Endothelial cell of umbilical vein (primary cell): Measurements from ENCODE around the gene G6PC1.

Experiments
- EZH2 ChIP-seq: IDR thresholded peaks from 2 replicates; pipeline ENCODE4 v1.6.1; 2012; ENCODE audit warnings: borderline replicate concordance, low read depth, mild to moderate bottlenecking, moderate library complexity, low read length, inconsistent platforms; ENCODE audit not compliant: severe bottlenecking
- FOS ChIP-seq: IDR thresholded peaks from 2 replicates; pipeline ENCODE4 v1.6.1; 2011; ENCODE audit warnings: mild to moderate bottlenecking, low read length, moderate library complexity, borderline replicate concordance; ENCODE audit not compliant: insufficient read depth
- GATA2 ChIP-seq: IDR thresholded peaks from 2 replicates; pipeline ENCODE4 v1.7.0; 2011; ENCODE audit warnings: low read depth, mild to moderate bottlenecking, moderate library complexity, mixed read lengths, low read length; ENCODE audit not compliant: insufficient read length, insufficient read depth
- JUN ChIP-seq: IDR thresholded peaks from 2 replicates; pipeline ENCODE4 v1.6.1; 2011; ENCODE audit warnings: borderline replicate concordance, low read depth; ENCODE audit not compliant: insufficient read length, insufficient read depth
- MYC ChIP-seq: IDR thresholded peaks from one replicate; pipeline ENCODE4 v1.6.1; 2011; ENCODE audit warnings: mild to moderate bottlenecking, low read depth, low read length
- POLR2A ChIP-seq: IDR thresholded peaks from 2 replicates; pipeline ENCODE4 v1.6.1; 2012; ENCODE audit warnings: low read depth, mild to moderate bottlenecking, control low read depth, low read length
- POLR2AphosphoS5 ChIP-seq: IDR thresholded peaks from 2 replicates; pipeline ENCODE4 v1.6.1; 2012; ENCODE audit warnings: low read depth, mild to moderate bottlenecking, control low read depth, low read length, moderate library complexity; ENCODE audit not compliant: insufficient read depth
- TF ChIP-seq, protein P1 (sequence below): IDR thresholded peaks from 2 replicates; pipeline ENCODE4 v1.6.1; 2011; ENCODE audit not compliant: insufficient read depth, insufficient read length
- TF ChIP-seq, protein P2 (sequence below), 2 donors: IDR thresholded peaks; 1 replicate in 1 of 2; 2 replicates in 1 of 2; pipeline ENCODE4 v1.5.1; 2011; ENCODE audit warnings: low read length in 2 of 2, mild to moderate bottlenecking in 2 of 2, moderate library complexity in 2 of 2, control low read depth in 1 of 2, inconsistent platforms in 1 of 2, low read depth in 1 of 2; ENCODE audit not compliant: insufficient read depth in 1 of 2; ENCODE audit errors: extremely low read depth in 1 of 2

DNA sequence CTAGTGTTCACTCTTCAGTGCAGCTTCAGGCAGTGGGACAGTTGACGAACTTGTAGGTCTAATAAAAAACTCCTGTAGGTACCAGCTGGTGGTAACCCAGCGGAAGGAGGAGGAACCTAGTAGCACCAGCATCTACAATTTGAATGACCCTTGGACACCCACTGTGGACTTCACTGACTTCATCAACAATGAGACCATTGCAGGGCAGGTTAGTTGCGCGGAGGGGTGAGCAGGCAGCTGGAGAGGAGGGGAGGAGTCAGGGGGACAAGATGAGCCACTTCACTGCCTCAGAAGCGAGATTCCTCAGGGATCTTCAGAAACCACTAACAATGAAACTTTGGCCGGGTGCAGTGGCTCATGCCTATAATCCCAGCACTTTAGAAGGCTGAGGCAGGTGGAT lies 27.3 kb upstream of the G6PC1 start:
- TF ChIP-seq, protein P1, sequence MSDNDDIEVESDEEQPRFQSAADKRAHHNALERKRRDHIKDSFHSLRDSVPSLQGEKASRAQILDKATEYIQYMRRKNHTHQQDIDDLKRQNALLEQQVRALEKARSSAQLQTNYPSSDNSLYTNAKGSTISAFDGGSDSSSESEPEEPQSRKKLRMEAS, result no peak
- TF ChIP-seq, protein P2, sequence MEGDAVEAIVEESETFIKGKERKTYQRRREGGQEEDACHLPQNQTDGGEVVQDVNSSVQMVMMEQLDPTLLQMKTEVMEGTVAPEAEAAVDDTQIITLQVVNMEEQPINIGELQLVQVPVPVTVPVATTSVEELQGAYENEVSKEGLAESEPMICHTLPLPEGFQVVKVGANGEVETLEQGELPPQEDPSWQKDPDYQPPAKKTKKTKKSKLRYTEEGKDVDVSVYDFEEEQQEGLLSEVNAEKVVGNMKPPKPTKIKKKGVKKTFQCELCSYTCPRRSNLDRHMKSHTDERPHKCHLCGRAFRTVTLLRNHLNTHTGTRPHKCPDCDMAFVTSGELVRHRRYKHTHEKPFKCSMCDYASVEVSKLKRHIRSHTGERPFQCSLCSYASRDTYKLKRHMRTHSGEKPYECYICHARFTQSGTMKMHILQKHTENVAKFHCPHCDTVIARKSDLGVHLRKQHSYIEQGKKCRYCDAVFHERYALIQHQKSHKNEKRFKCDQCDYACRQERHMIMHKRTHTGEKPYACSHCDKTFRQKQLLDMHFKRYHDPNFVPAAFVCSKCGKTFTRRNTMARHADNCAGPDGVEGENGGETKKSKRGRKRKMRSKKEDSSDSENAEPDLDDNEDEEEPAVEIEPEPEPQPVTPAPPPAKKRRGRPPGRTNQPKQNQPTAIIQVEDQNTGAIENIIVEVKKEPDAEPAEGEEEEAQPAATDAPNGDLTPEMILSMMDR (IDR thresholded peaks at IDR 0.05; ENCODE audit: extremely low read depth in 1 of 2, insufficient read depth in 1 of 2, low read depth in 1 of 2, low read length in 2 of 2), result no peak
- TF ChIP-seq POLR2A, result no peak
- no peak for TF ChIP-seq EZH2
- no peak for TF ChIP-seq FOS
- TF ChIP-seq MYC, result no peak
- TF ChIP-seq JUN, result no peak
- TF ChIP-seq GATA2, result no peak
- TF ChIP-seq POLR2AphosphoS5, result no peak
